Neuronal stem cell (in vitro differentiated cells): ENCODE data around the gene ZEB2.

Source experiments
- DNase-seq: peaks from one replicate; pipeline ENCODE4 v3.0.0-alpha.2; 2013; ENCODE audit warnings: low spot score
- H2AFZ ChIP-seq: one replicate; pipeline ENCODE4 v1.6.1; 2013; ENCODE audit warnings: mild to moderate bottlenecking, low read length, inconsistent platforms
- H2AK5ac ChIP-seq: 2 replicates; pipeline ENCODE4 v1.6.1; 2013; ENCODE audit warnings: low read depth, mild to moderate bottlenecking, inconsistent platforms, low read length, moderate library complexity, mixed read lengths
- H2BK120ac ChIP-seq: 2 replicates; pipeline ENCODE4 v1.6.1; 2013; ENCODE audit warnings: low read depth, mild to moderate bottlenecking, inconsistent platforms, low read length, moderate library complexity, mixed read lengths
- H2BK12ac ChIP-seq: one replicate; pipeline ENCODE4 v1.6.1; 2013; ENCODE audit warnings: low read length, inconsistent platforms
- H2BK15ac ChIP-seq: 2 replicates; pipeline ENCODE4 v1.6.1; 2013; ENCODE audit warnings: mild to moderate bottlenecking, low read length, inconsistent platforms, mixed read lengths
- H2BK5ac ChIP-seq: one replicate; pipeline ENCODE4 v1.6.1; 2013; ENCODE audit warnings: inconsistent platforms, mild to moderate bottlenecking, low read length, moderate library complexity
- H3K14ac ChIP-seq: one replicate; pipeline ENCODE4 v1.6.1; 2013; ENCODE audit warnings: low read length, inconsistent platforms
- H3K18ac ChIP-seq: 2 replicates; pipeline ENCODE4 v1.6.1; 2013; ENCODE audit warnings: low read length, inconsistent platforms
- H3K23ac ChIP-seq: 2 replicates; pipeline ENCODE4 v1.6.1; 2013; ENCODE audit warnings: low read depth, mild to moderate bottlenecking, mixed read lengths, low read length, inconsistent platforms; ENCODE audit not compliant: poor library complexity
- H3K27ac ChIP-seq: replicated peaks from 3 replicates; pipeline ENCODE4 v1.5.1; 2013; ENCODE audit warnings: low read length, inconsistent platforms
- H3K27me3 ChIP-seq, 3 experiments: 2 replicates each; pipeline ENCODE4 v1.6.1; 2013; ENCODE audit warnings: low read length in 3 of 3, mild to moderate bottlenecking in 2 of 3, inconsistent platforms in 1 of 3, low read depth in 1 of 3, mixed read lengths in 1 of 3, moderate library complexity in 1 of 3; ENCODE audit not compliant: control insufficient read depth in 3 of 3, insufficient read depth in 3 of 3
- H3K36me3 ChIP-seq, 2 donors: replicated peaks in 1 of 2; 2 replicates each; pipeline ENCODE4 v1.6.1; 2013; ENCODE audit warnings: low read length in 2 of 2; ENCODE audit not compliant: control insufficient read depth in 2 of 2, insufficient read depth in 2 of 2
- H3K4ac ChIP-seq: 2 replicates; pipeline ENCODE4 v1.6.1; 2013; ENCODE audit warnings: inconsistent platforms, mild to moderate bottlenecking, low read length, moderate library complexity
- H3K4me1 ChIP-seq, 2 donors: 1 replicate in 1 of 2; 2 replicates in 1 of 2; pipeline ENCODE4 v1.6.1; 2013; ENCODE audit warnings: low read length in 2 of 2, low read depth in 1 of 2; ENCODE audit not compliant: control insufficient read depth in 2 of 2, insufficient read depth in 1 of 2
- H3K4me2 ChIP-seq: one replicate; pipeline ENCODE4 v1.6.1; 2013; ENCODE audit warnings: mild to moderate bottlenecking, low read length, inconsistent platforms; ENCODE audit not compliant: insufficient read depth, poor library complexity, severe bottlenecking
- H3K4me3 ChIP-seq, 2 donors: 2 replicates each; pipeline ENCODE4 v1.5.1; 2013; ENCODE audit warnings: low read length in 2 of 2, mild to moderate bottlenecking in 2 of 2, inconsistent platforms in 1 of 2, moderate library complexity in 1 of 2
- H3K79me1 ChIP-seq: one replicate; pipeline ENCODE4 v1.6.1; 2013; ENCODE audit warnings: low read depth, mild to moderate bottlenecking, inconsistent platforms, low read length, moderate library complexity
- H3K9ac ChIP-seq: one replicate; pipeline ENCODE4 v1.6.1; 2013; ENCODE audit warnings: mild to moderate bottlenecking, low read depth, low read length, inconsistent platforms; ENCODE audit not compliant: poor library complexity
- H3K9me3 ChIP-seq, 2 donors: replicated peaks in 1 of 2; 2 replicates each; pipeline versions ENCODE3 to v1.6.1; 2013; ENCODE audit warnings: low read length in 2 of 2, mild to moderate bottlenecking in 2 of 2, inconsistent platforms in 1 of 2, low read depth in 1 of 2, mixed read lengths in 1 of 2, moderate library complexity in 1 of 2; ENCODE audit not compliant: control insufficient read depth in 2 of 2, insufficient read depth in 1 of 2
- H4K8ac ChIP-seq: one replicate; pipeline ENCODE4 v1.6.1; 2013; ENCODE audit warnings: low read depth, mild to moderate bottlenecking, inconsistent platforms, low read length, moderate library complexity
- H4K91ac ChIP-seq: one replicate; pipeline ENCODE4 v1.6.1; 2013; ENCODE audit warnings: low read length, low read depth, mild to moderate bottlenecking, inconsistent platforms; ENCODE audit not compliant: poor library complexity
- WGBS, 2 donors: extraction: QIAGEN DNeasy Blood & Tissue Kit; methylation state at CpG; one replicate each; pipeline ENCODE4 v1.1.7; 2013; ENCODE audit warnings: missing lambda C conversion rate in 2 of 2, mixed read lengths in 1 of 2; ENCODE audit not compliant: insufficient read length in 2 of 2, insufficient replicate concordance in 1 of 2; ENCODE audit errors: extremely low coverage in 2 of 2; 5-methylcytosine and 5-hydroxymethylcytosine counted together

ZEB2 gene

DNA sequence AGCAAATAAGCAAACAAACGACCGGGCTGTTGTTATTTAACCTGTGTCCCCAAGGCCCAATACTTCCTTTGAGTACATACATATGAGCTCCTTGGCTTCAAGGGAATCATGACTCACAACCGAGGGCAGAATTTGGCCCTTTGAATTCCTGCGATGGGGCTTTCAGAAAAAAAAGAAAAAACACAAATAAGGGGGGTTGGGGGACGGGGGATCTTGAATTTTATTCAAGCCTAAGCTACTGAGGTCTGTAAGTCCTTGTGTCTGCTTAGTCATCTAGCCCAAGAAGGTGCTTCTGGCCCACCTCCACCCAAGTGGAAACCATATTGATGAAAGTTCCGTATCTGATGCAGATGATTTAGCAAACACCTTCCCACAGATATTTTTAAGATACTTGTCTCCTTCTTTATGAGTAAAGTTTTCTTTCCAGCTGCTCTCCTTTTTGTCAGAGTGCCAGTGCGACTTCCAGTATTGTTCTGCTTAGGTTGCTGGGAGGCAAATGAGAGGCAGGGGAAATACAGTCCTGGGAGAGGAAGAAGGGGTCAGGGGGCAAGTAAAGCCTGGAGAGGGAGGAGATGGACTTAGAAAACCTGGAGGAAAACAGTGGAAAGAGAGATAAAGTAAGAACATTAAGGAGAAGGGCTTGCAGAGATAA lies 169.6 kb downstream of the ZEB2 start:
- no peaks in the 10 kb centered on the region for H3K36me3 ChIP-seq
- no peaks in the 10 kb centered on the region for H3K9me3 ChIP-seq
- peak overlapping the region in 1 of 2 donors; percentile 37 for H3K4me3 ChIP-seq
- DNase-seq, result no peak
- no peak overlapping the region for H2BK12ac ChIP-seq
- H3K9ac ChIP-seq, result no peak overlapping the region
- whole genome bisulfite sequencing, 2 donors, result no CpG with 5 or more reads among the region's 7 CpGs
- H3K18ac ChIP-seq, result no peak overlapping the region
- no peak overlapping the region for H2BK15ac ChIP-seq
- no peak overlapping the region for H3K4me2 ChIP-seq
- H3K23ac ChIP-seq, result no peak overlapping the region
- no peak overlapping the region for H3K14ac ChIP-seq
- no peak overlapping the region for H3K4ac ChIP-seq
- H2AFZ ChIP-seq, result peak overlapping the region; percentile 83
- H3K27me3 ChIP-seq, result no peaks in the 10 kb centered on the region
- H2AK5ac ChIP-seq, result no peak overlapping the region
- peaks cover 11 to 15% of the 10 kb centered on the region in 2 donors for H3K4me1 ChIP-seq
- peak overlapping the region; percentile 74 for H3K27ac ChIP-seq
- H2BK5ac ChIP-seq, result no peak overlapping the region
- H4K8ac ChIP-seq, result no peak overlapping the region
- H4K91ac ChIP-seq, result no peak overlapping the region
- H2BK120ac ChIP-seq, result no peak overlapping the region
- no peaks in the 10 kb centered on the region for H3K79me1 ChIP-seq

DNA sequence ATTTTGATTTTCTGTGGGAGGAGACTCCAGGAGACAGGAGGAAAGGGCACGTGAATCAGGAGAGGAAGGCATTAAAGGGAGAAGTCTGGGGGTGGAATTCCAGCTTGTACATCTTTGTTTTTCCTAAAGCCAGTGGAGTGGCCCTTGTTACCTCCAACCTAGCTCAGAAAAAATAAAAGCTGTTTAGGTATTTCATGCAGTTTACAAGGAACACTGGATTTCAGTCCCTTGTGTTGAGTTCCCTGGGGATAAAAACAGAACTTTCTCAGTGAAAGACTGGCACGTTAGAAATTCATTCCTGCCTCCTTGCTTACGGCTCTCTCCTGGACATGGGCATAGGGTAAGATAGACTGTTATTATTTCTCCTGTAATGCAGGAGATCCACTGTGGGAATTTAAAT lies 170.2 kb downstream of the ZEB2 start:
- Histone ChIP-seq H4K91ac (no peak overlapping the region), H2BK12ac (no peak overlapping the region), H4K8ac (no peak overlapping the region), H3K18ac (no peak overlapping the region), H2BK5ac (no peak overlapping the region), H2BK15ac (no peak overlapping the region), H3K36me3 (no peaks in the 10 kb centered on the region), H2AK5ac (no peak overlapping the region), H3K9ac (no peak overlapping the region), H3K4ac (no peak overlapping the region), H3K9me3 (no peaks in the 10 kb centered on the region), H3K4me1 (peaks cover 11 to 15% of the 10 kb centered on the region in 2 donors), H3K27ac (peak overlapping the region; percentile 74), H3K4me3 (peak overlapping the region in 1 of 2 donors; percentile 37), H2BK120ac (no peak overlapping the region), H2AFZ (peak overlapping the region; percentile 83), H3K79me1 (no peaks in the 10 kb centered on the region), H3K23ac (no peak overlapping the region), H3K4me2 (no peak overlapping the region), H3K27me3 (no peaks in the 10 kb centered on the region), H3K14ac (no peak overlapping the region)
- no peak for DNase-seq
- no CpG with 5 or more reads among the region's 3 CpGs for WGBS, 2 donors

DNA sequence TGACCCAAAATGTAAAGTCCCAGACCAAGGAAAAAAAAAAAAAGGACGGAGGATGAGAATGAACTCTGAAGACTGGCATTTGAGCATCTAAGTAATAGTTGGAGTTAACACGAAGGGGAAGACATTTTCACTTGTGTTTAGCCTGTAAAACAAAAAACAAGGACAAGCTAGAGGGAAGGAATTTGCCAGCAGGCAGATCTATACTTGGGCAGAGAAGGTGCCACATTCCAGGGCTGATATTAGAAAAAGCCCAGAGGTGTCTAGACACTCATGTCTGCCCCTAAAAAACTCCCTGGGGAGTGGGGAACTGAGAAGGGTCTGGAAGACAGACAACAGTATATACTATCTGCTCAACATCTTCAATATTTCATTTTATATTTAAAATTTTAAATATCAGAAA lies 171.1 kb downstream of the ZEB2 start:
- Histone ChIP-seq H3K9ac (no peak overlapping the region), H3K27ac (no peak overlapping the region)

DNA sequence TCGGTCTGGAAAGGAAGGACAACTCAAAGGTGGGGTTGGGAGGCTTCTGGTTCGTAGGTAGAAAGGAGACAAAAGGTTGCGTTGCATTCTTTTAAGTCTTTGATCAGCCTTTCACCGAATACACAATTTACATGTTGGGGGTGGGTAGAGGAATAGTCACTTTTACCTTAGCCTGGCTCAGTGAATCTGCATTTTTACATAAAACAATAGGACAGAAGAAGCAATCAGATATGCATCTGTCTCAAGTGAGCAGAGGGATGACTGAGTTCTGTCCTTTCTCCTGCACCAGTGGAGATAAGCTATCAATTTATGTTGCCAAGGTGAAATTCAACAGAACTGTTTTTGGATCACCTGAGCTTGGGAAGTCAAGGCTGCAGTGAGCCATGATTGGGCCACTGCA lies 173.7 kb downstream of the ZEB2 start:
- Histone ChIP-seq H3K4me3 (no peak overlapping the region), H3K14ac (no peak overlapping the region), H2AFZ (no peak overlapping the region), H2BK15ac (no peak overlapping the region), H3K23ac (no peak overlapping the region), H3K18ac (no peak overlapping the region), H3K27me3 (no peaks in the 10 kb centered on the region), H2BK5ac (no peak overlapping the region), H3K9me3 (no peaks in the 10 kb centered on the region), H3K9ac (no peak overlapping the region), H3K79me1 (no peaks in the 10 kb centered on the region), H3K4me2 (no peak overlapping the region), H2BK12ac (no peak overlapping the region), H4K8ac (no peak overlapping the region), H4K91ac (no peak overlapping the region), H2BK120ac (no peak overlapping the region), H3K27ac (no peak overlapping the region), H3K4ac (no peak overlapping the region), H2AK5ac (no peak overlapping the region), H3K4me1 (peaks cover 8% of the 10 kb centered on the region in 2 donors), H3K36me3 (no peaks in the 10 kb centered on the region)
- no CpG with 5 or more reads among the region's 4 CpGs for WGBS, 2 donors
- DNase-seq, result no peak

More for the DNA sequence above, 171.1 kb downstream of the ZEB2 start:
- WGBS, 2 donors, result no CpG with 5 or more reads among the region's 2 CpGs
- no peak overlapping the region for H3K18ac ChIP-seq
- H3K9me3 ChIP-seq, result no peaks in the 10 kb centered on the region
- H3K27me3 ChIP-seq, result no peaks in the 10 kb centered on the region
- no peak overlapping the region for H2AK5ac ChIP-seq
- H4K91ac ChIP-seq, result no peak overlapping the region
- no peak overlapping the region for H3K14ac ChIP-seq
- no peaks in the 10 kb centered on the region for H3K36me3 ChIP-seq
- no peak overlapping the region for H2BK5ac ChIP-seq
- H3K4ac ChIP-seq, result no peak overlapping the region
- no peak overlapping the region for H2BK12ac ChIP-seq
- H2AFZ ChIP-seq, result peak overlapping the region; percentile 46
- no peak overlapping the region for H3K4me2 ChIP-seq
- H3K4me3 ChIP-seq, result no peak overlapping the region
- DNase-seq, result no peak
- no peak overlapping the region for H3K23ac ChIP-seq
- H2BK15ac ChIP-seq, result no peak overlapping the region
- no peak overlapping the region for H4K8ac ChIP-seq
- H3K4me1 ChIP-seq, result peaks cover 11 to 15% of the 10 kb centered on the region in 2 donors
- H3K79me1 ChIP-seq, result no peaks in the 10 kb centered on the region
- no peak overlapping the region for H2BK120ac ChIP-seq
